Measurements from ENCODE around the gene HPDL.

DNA sequence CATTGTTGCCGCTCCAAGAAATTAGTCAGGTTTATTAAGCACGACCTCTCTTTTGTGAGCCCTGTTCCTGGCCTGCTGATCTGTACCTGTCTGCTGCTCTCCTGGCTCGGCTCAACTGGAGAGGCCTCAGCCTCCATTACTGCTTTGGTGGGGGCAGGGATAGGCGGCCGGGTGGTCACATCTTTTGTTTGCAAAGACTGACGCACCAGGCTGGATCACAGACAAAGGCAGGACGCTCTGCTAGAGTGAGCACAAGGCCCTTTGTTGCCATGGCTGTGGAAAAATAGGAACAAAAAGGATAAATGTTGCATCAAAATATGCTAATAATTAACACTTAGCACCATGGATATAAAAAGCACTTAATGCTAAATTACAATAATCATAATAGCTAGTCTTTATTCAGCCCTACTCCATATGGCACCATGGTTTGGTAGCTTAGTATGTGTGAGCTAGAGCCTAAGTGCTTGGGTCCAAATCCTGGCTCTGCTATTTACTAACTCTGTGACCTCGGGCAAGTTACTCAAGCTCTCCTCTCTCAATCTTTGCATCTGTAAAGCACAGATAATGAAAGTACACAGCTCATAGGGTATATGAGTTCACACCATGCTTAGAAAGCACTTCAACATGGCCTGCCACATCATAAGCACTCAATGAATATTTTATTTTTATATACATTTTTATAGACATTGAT is 28.9 kb upstream of the HPDL start:
- TF ChIP-seq, protein P1, sequence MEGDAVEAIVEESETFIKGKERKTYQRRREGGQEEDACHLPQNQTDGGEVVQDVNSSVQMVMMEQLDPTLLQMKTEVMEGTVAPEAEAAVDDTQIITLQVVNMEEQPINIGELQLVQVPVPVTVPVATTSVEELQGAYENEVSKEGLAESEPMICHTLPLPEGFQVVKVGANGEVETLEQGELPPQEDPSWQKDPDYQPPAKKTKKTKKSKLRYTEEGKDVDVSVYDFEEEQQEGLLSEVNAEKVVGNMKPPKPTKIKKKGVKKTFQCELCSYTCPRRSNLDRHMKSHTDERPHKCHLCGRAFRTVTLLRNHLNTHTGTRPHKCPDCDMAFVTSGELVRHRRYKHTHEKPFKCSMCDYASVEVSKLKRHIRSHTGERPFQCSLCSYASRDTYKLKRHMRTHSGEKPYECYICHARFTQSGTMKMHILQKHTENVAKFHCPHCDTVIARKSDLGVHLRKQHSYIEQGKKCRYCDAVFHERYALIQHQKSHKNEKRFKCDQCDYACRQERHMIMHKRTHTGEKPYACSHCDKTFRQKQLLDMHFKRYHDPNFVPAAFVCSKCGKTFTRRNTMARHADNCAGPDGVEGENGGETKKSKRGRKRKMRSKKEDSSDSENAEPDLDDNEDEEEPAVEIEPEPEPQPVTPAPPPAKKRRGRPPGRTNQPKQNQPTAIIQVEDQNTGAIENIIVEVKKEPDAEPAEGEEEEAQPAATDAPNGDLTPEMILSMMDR (IDR thresholded peaks at IDR 0.05), result no peak
- no peak for TF ChIP-seq POLR2A (IDR thresholded peaks at IDR 0.05)

Data from ovary (tissue), 3 donors.